Neural cell (in vitro differentiated cells): Measurements from ENCODE around the gene TBC1D25. TPM values are rescaled to one million over a fixed set of nuclear protein-coding genes. Genes with fewer than 3 reads are reported as not detected.

Source experiments
- H2AFZ ChIP-seq: fragments of 200-600, 300-800 bp; sonication (generic), shearing (Covaris generic); 2 replicates; pipeline ENCODE4 v1.6.0; 2014; ENCODE audit warnings: low read depth, mild to moderate bottlenecking, antibody characterized with exemption, low read length, moderate library complexity
- H3F3A ChIP-seq: fragments of 200-600 bp; shearing (Covaris generic); 2 replicates; pipeline ENCODE4 v1.6.1; 2016; ENCODE audit warnings: mild to moderate bottlenecking, moderate library complexity, mixed read lengths, antibody characterized with exemption, low read length; ENCODE audit not compliant: insufficient read depth, poor library complexity, severe bottlenecking
- H3K27ac ChIP-seq: fragments of 200-600, 300-800 bp; sonication (generic), shearing (Covaris generic); 2 replicates; pipeline ENCODE4 v1.5.1; 2014; ENCODE audit warnings: mild to moderate bottlenecking, low read length, moderate library complexity
- H3K27me3 ChIP-seq: fragments of 300-800, 200-600 bp; sonication (generic), shearing (Covaris generic); 2 replicates; pipeline ENCODE4 v1.6.0; 2014; ENCODE audit warnings: mild to moderate bottlenecking, low read depth, low read length, moderate library complexity; ENCODE audit not compliant: insufficient read depth
- H3K36me3 ChIP-seq: fragments of 300-800, 200-600 bp; sonication (generic), shearing (Covaris generic); 2 replicates; pipeline ENCODE4 v1.5.1; 2014; ENCODE audit warnings: mild to moderate bottlenecking, antibody characterized with exemption, low read length, moderate library complexity; ENCODE audit not compliant: insufficient read depth
- H3K4me2 ChIP-seq: fragments of 300-800, 200-600 bp; sonication (generic), shearing (Covaris generic); 2 replicates; pipeline ENCODE4 v1.6.0; 2014; ENCODE audit warnings: mild to moderate bottlenecking, low read length
- H3K4me3 ChIP-seq: fragments of 300-800, 200-600 bp; sonication (generic), shearing (Covaris generic); 2 replicates; pipeline ENCODE4 v1.5.1; 2014; ENCODE audit warnings: mild to moderate bottlenecking, low read length, moderate library complexity
- H3K79me2 ChIP-seq: fragments of 200-600 bp; shearing (Covaris generic); replicated peaks from 2 replicates; pipeline ENCODE4 v1.6.0; 2014; ENCODE audit warnings: mild to moderate bottlenecking, low read length, moderate library complexity; ENCODE audit not compliant: insufficient read depth
- H3K9ac ChIP-seq: fragments of 300-800, 200-600 bp; sonication (generic), shearing (Covaris generic); 2 replicates; pipeline ENCODE4 v1.6.1; 2016; ENCODE audit warnings: mild to moderate bottlenecking, low read length, mixed read lengths
- H3K9me2 ChIP-seq: fragments of 200-600 bp; shearing (Covaris generic); 2 replicates; pipeline ENCODE4 v1.6.1; 2016; ENCODE audit warnings: mild to moderate bottlenecking, low read length, mixed read lengths; ENCODE audit not compliant: insufficient read depth
- H3K9me3 ChIP-seq: fragments of 200-600, 300-800 bp; sonication (generic), shearing (Covaris generic); 2 replicates; pipeline ENCODE4 v1.6.1; 2016; ENCODE audit warnings: mild to moderate bottlenecking, mixed run types, low read length, moderate library complexity, mixed read lengths
- H4K20me1 ChIP-seq: fragments of 200-600 bp; shearing (Covaris generic); 2 replicates; pipeline ENCODE4 v1.6.1; 2016; ENCODE audit warnings: mild to moderate bottlenecking, mixed run types; ENCODE audit not compliant: insufficient read depth
- CTCF ChIP-seq: fragments of 450-650 bp; IDR thresholded peaks from 2 replicates; pipeline ENCODE4 v1.5.1; 2014; ENCODE audit warnings: antibody characterized with exemption, mild to moderate bottlenecking, moderate library complexity; ENCODE audit not compliant: poor library complexity, severe bottlenecking
- EP300 ChIP-seq: fragments of 450-650 bp; conservative IDR thresholded peaks from 2 replicates; pipeline ENCODE4 v1.6.1; 2014; ENCODE audit warnings: antibody characterized with exemption, mild to moderate bottlenecking, moderate library complexity; ENCODE audit not compliant: poor library complexity, severe bottlenecking
- EZH2 ChIP-seq: fragments of 200-600, 300-800 bp; shearing (Covaris generic), sonication (generic); IDR thresholded peaks from 2 replicates; pipeline ENCODE4 v1.6.1; 2014; ENCODE audit warnings: antibody characterized with exemption, low read length, borderline replicate concordance, mild to moderate bottlenecking; ENCODE audit not compliant: insufficient read depth, poor library complexity, severe bottlenecking
- MXI1 ChIP-seq: fragments of 450-650 bp; conservative IDR thresholded peaks from 2 replicates; pipeline ENCODE4 v1.6.1; 2014; ENCODE audit warnings: antibody characterized with exemption, mild to moderate bottlenecking; ENCODE audit not compliant: poor library complexity, severe bottlenecking
- POLR2AphosphoS5 ChIP-seq: IDR thresholded peaks from 2 replicates; pipeline ENCODE4 v1.6.1; 2012
- RAD21 ChIP-seq: fragments of 450-650 bp; conservative IDR thresholded peaks from 2 replicates; pipeline ENCODE4 v1.6.1; 2014; ENCODE audit warnings: antibody characterized with exemption, mild to moderate bottlenecking, moderate library complexity
- REST ChIP-seq: IDR thresholded peaks from 2 replicates; pipeline ENCODE4 v1.6.1; 2012; ENCODE audit warnings: borderline replicate concordance
- SMC3 ChIP-seq: fragments of 450-650 bp; conservative IDR thresholded peaks from 2 replicates; pipeline ENCODE4 v1.6.1; 2014; ENCODE audit warnings: antibody characterized with exemption, mild to moderate bottlenecking, moderate library complexity; ENCODE audit not compliant: poor library complexity
- TAF1 ChIP-seq: IDR thresholded peaks from 2 replicates; pipeline ENCODE4 v1.6.1; 2012; ENCODE audit warnings: low read depth
- polyA plus RNA-seq: library from polyadenylated mRNA; depleted of rRNA; stranded (reverse); fragments of >200 nt; gene quantifications from 2 replicates; pipeline ENCODE4 v1.2.3, GENCODE V29; 2014

TBC1D25 gene
- polyA plus RNA-seq, 1 donor from 2014 or later, result 4.5 TPM

GRCh38 chrX:48569958-48570357 lies 30.4 kb downstream of the TBC1D25 start:
- H4K20me1 ChIP-seq, result no peaks in the 10 kb centered on the region

GRCh38 chrX:48573690-48574269 lies 34.3 kb downstream of the TBC1D25 start:
- H3F3A ChIP-seq, result no peaks in the 10 kb centered on the region
- peak overlapping the region; percentile 97 for H3K27ac ChIP-seq
- peaks cover 9% of the 10 kb centered on the region for H3K79me2 ChIP-seq
- no peaks in the 10 kb centered on the region for H3K9me3 ChIP-seq
- no peaks in the 10 kb centered on the region for H3K9me2 ChIP-seq
- no peaks in the 10 kb centered on the region for H4K20me1 ChIP-seq
- H3K9ac ChIP-seq, result peak overlapping the region; percentile 96
- peak overlapping the region; percentile 87 for H3K4me3 ChIP-seq
- H3K36me3 ChIP-seq, result no peaks in the 10 kb centered on the region
- H2AFZ ChIP-seq, result peak overlapping the region; percentile 56
- H3K4me2 ChIP-seq, result peak overlapping the region; percentile 39
- H3K27me3 ChIP-seq, result no peaks in the 10 kb centered on the region
- no peak for TF ChIP-seq SMC3
- TF ChIP-seq TAF1, result no peak
- no peak for TF ChIP-seq EP300
- no peak for TF ChIP-seq MXI1
- no peak for TF ChIP-seq EZH2
- no peak for TF ChIP-seq REST
- TF ChIP-seq RAD21, result no peak

More at GRCh38 chrX:48569958-48570357, 30.4 kb downstream of the TBC1D25 start:
- Histone ChIP-seq H3F3A (no peaks in the 10 kb centered on the region), H3K9me2 (no peaks in the 10 kb centered on the region), H3K9me3 (no peaks in the 10 kb centered on the region), H2AFZ (no peak overlapping the region), H3K36me3 (no peaks in the 10 kb centered on the region), H3K4me3 (no peak overlapping the region), H3K79me2 (peaks cover 1% of the 10 kb centered on the region), H3K27me3 (no peaks in the 10 kb centered on the region), H3K27ac (no peak overlapping the region), H3K4me2 (no peak overlapping the region), H3K9ac (no peak overlapping the region)
- TF ChIP-seq MXI1 (no peak), RAD21 (no peak), REST (no peak), SMC3 (no peak), EP300 (no peak), EZH2 (no peak), CTCF (no peak), POLR2AphosphoS5 (no peak), TAF1 (no peak)
